WTC11 (cell line): ENCODE results near the gene MMS22L.

Source experiments
- CREB1 ChIP-seq: sonication (generic); formaldehyde crosslinking; IDR thresholded peaks from 2 replicates; pipeline ENCODE4 v1.8.0; 2023; ENCODE audit warnings: mild to moderate bottlenecking, missing genetic modification reagents
- CTCF ChIP-seq: fragments of 200-600 bp; IDR thresholded peaks from 2 replicates; pipeline ENCODE4 v1.8.0; 2022; ENCODE audit warnings: antibody characterized with exemption
- IRF1 ChIP-seq: sonication (generic); formaldehyde crosslinking; IDR thresholded peaks from 2 replicates; pipeline ENCODE4 v1.8.0; 2023; ENCODE audit warnings: missing genetic modification reagents
- JUN ChIP-seq: sonication (generic); formaldehyde crosslinking; IDR thresholded peaks from 2 replicates; pipeline ENCODE4 v1.8.0; 2023; ENCODE audit warnings: mild to moderate bottlenecking, missing genetic modification reagents
- OVOL2 ChIP-seq: fragments of 250-450 bp; sonication (Bioruptor Pico); IDR thresholded peaks from 2 replicates; pipeline ENCODE4 v1.9.0; 2021; ENCODE audit warnings: mild to moderate bottlenecking, borderline replicate concordance
- TEAD1 ChIP-seq: sonication (generic); formaldehyde crosslinking; IDR thresholded peaks from 2 replicates; pipeline ENCODE4 v1.8.0; 2022; ENCODE audit warnings: mild to moderate bottlenecking, missing genetic modification reagents
- TEAD4 ChIP-seq: sonication (generic); formaldehyde crosslinking; IDR thresholded peaks from 2 replicates; pipeline ENCODE4 v1.8.0; 2022; ENCODE audit warnings: mild to moderate bottlenecking, missing genetic modification reagents
- ZNF396 ChIP-seq: fragments of 250-450 bp; sonication (Bioruptor Pico); IDR thresholded peaks from 2 replicates; pipeline ENCODE4 v1.8.0; 2021; ENCODE audit warnings: mild to moderate bottlenecking, moderate library complexity, borderline replicate concordance

DNA sequence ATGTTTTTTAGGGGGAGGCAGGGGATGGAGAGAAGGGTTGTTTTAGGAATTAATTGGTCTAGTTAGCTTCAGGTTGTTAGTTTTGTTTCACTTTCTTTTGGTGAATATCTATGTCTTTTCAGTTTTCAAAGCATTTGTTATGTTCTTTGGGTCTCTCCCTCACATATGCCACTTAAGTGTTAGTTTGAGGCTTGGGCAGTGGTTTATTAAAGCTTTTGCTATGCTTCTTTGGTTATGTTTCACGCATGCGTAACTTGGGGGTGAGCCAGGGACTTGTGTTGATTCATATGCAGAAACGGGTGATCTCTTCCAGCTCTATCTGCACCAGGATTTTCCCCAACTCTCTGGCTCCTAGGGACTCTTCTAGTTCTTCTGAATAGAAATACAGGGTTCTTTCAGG, 11.4 kb upstream of the MMS22L start:
- no peak for TF ChIP-seq OVOL2
- TF ChIP-seq TEAD4 (CRISPR knock-in tag), result no peak
- no peak for TF ChIP-seq CTCF
- TF ChIP-seq ZNF396 (CRISPR knock-in tag), result no peak
- no peak for TF ChIP-seq TEAD1 (CRISPR knock-in tag)
- TF ChIP-seq CREB1 (CRISPR knock-in tag), result no peak
- TF ChIP-seq JUN (CRISPR knock-in tag), result no peak
- no peak for TF ChIP-seq IRF1
